ENCODE measurements around the gene PARVA. TPM values are rescaled to one million over a fixed set of nuclear protein-coding genes. Genes with fewer than 3 reads are reported as not detected.

The PARVA gene
- total RNA-seq, 1 experiment from 2014 or later = 18.1 TPM

GRCh38 chr11:12535321-12535720 lies 157.9 kb downstream of the PARVA start:
- Histone ChIP-seq H3K14ac (ENCODE audit: insufficient read depth, low read length) (no peak overlapping the region), H3K79me2 (ENCODE audit: insufficient read depth, low read length) (no peaks in the 10 kb centered on the region), H3K27me3 (ENCODE audit: insufficient read depth, low read length) (no peaks in the 10 kb centered on the region), H3K4me1 (ENCODE audit: insufficient read depth, low read length) (no peaks in the 10 kb centered on the region), H3K79me1 (ENCODE audit: insufficient read depth, low read depth, low read length, poor library complexity, severe bottlenecking) (no peaks in the 10 kb centered on the region), H3K4me2 (ENCODE audit: insufficient read depth, insufficient read length, low read length) (no peak overlapping the region), H3K4ac (ENCODE audit: low read depth, low read length) (no peak overlapping the region), H3K18ac (ENCODE audit: insufficient read length, low read depth, low read length) (no peak overlapping the region), H4K20me1 (ENCODE audit: control insufficient read depth, insufficient read depth, insufficient read length) (no peaks in the 10 kb centered on the region), H3K27ac (ENCODE audit: insufficient read length, low read depth, low read length) (no peak overlapping the region), H2BK12ac (ENCODE audit: insufficient read length, low read depth, low read length) (no peak overlapping the region), H2BK5ac (ENCODE audit: insufficient read length, low read length) (no peak overlapping the region), H2BK15ac (ENCODE audit: low read depth, low read length) (no peak overlapping the region), H3K56ac (ENCODE audit: insufficient read length, low read depth, low read length) (no peak overlapping the region), H4K8ac (replicated peaks; ENCODE audit: insufficient read length, low read depth, low read length) (no peak overlapping the region), H3T11ph (ENCODE audit: low read length) (no peak overlapping the region), H2BK20ac (ENCODE audit: low read depth, low read length, poor library complexity, severe bottlenecking) (no peak overlapping the region), H3K9me3 (ENCODE audit: control insufficient read depth, low read depth, low read length) (no peaks in the 10 kb centered on the region), H2AK5ac (ENCODE audit: insufficient read length, low read length) (no peak overlapping the region), H3K9ac (ENCODE audit: extremely low read depth, insufficient read length, low read length) (no peak overlapping the region), H2AFZ (ENCODE audit: low read length) (no peak overlapping the region), H2BK120ac (ENCODE audit: low read depth, low read length, poor library complexity, severe bottlenecking) (no peak overlapping the region), H3K23ac (ENCODE audit: insufficient read length, low read depth, low read length) (no peak overlapping the region), H3K23me2 (ENCODE audit: insufficient read length, low read depth, low read length, poor library complexity, severe bottlenecking) (no peaks in the 10 kb centered on the region), H4K5ac (ENCODE audit: insufficient read length, low read depth, low read length) (no peak overlapping the region), H4K91ac (ENCODE audit: insufficient read length, low read depth, low read length) (no peak overlapping the region)
- DNase-seq = no peak
- Mint-ChIP-seq H3K4me1 (no peaks in the 10 kb centered on the region), H3K36me3 (ENCODE audit: insufficient read depth in 1 of 3, low read depth in 3 of 3) (no peaks in the 10 kb centered on the region), H3K27ac (no peak overlapping the region), H3K9me3 (no peaks in the 10 kb centered on the region), H3K4me3 (no peak overlapping the region), H3K27me3 (ENCODE audit: low read depth) (peaks cover 10% of the 10 kb centered on the region)
- no peak for TF ChIP-seq CTCF (conservative IDR thresholded peaks at IDR 0.05)
- WGBS (ENCODE audit: extremely low coverage, insufficient read length, low lambda C conversion rate) = no CpG with 5 or more reads among the region's 3 CpGs
